NCI-H1048 (cell line): ENCODE measurements around the gene LHPP.
"Not testable (repeated sequence)": the region's sequence is repeated elsewhere in the genome, so short reads cannot be mapped to it uniquely, and the experiment has no call there.

ENCODE experiments used
- DNase-seq: peaks from one replicate; lab custom pipeline; 2025; lab: John Stamatoyannopoulos, UW

Gene LHPP

DNA sequence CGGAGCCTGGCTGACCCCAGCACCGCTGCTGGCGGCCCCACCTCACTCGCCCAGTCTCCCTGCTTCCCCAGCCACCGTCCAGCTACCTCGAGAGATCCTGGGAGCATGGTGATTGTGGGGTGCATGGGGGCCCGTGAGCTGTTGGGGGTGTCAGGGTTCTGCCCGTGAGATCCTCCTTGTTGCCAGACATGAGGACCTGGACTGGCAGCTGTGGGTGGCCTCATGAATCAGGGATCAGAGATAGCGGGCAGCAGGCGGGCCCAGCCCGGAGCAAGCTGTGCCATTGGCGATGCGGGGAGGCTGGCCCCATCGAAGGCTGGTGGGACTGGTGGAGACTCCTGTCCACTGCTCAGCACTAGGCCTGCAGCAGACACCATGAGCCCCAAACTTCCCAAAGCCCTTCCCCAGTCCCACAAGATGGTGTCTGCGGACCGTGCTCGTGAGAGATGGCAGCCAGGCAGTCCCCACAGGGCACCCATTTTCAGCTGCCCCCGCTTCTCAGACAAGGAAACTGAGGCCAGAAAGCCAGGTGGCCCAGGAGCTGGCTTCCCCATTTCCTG lies 75.6 kb downstream of the LHPP start:
- no peak for DNase-seq

DNA sequence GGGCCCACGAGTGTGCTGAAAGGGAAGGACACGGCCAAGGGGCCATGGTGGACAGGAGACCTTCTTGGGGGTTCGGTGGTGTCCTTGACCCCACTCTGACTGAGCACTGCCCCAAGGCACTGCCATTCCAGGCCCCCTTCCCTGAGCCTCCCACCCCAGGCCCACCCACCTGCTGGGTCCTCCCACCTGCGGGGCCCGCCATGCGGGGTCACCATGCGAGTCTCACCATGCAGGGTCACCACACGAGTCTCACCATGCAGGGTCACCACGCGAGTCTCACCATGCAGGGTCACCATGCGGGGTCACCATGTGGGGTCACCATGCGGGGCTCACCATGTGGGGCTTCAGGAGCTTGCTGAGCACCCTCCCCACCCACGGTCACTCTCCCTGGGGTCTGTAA lies 76.3 kb downstream of the LHPP start:
- DNase-seq: no peak

DNA sequence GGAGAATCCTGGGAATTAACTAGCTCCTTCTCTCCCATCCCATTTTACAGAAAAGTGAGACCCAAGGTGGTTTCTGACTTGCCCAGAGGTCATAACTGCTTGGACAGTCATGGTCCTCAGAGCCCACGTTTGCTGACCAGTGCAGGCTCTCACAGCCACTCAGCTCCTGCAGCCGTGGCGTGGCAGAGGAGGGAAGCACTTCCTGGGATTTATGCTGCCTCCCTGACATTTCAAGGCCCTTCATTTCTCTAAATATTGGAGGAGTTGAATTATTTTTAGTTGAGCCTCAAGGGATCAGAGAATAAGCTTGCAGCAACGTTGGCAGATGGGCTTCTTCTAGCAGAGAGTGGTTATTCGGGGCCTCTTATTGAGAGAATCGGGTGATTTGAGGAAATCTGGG lies 77.1 kb downstream of the LHPP start:
- no peak for DNase-seq

DNA sequence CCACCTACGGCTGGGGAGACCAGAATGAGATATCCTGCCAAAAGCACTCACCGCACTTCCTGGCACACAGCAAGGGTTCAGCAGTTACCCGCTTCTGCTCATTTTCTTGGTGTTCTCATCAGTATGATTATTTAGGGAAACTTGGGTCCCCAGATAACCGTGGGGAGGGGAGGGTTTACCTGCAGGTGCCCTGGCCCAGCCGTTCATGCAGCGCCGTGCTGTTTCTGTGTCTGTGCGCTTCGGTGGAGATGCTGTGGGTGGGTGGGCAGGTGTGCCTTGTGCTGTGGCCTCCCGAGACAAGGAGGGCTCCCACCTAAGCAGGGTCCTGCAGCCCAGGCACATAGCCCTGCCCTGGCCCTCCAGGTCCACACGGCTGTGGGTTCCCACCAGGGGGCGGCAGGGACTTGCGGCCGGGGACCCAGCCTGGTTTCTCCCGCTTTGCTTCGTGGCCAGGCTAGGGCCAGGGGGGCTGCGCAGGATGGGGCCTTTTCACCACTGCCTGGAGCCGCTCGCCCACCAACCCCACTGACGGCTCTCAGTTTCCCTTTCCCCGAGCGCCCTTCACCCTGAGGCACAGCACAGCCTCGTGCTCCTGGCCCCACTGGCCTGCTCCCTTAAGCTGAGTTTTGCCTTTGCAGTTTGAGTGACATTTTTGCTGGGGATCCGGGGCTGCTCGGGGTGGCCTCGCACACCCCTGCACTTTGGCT lies 78.5 kb downstream of the LHPP start:
- no peak for DNase-seq

DNA sequence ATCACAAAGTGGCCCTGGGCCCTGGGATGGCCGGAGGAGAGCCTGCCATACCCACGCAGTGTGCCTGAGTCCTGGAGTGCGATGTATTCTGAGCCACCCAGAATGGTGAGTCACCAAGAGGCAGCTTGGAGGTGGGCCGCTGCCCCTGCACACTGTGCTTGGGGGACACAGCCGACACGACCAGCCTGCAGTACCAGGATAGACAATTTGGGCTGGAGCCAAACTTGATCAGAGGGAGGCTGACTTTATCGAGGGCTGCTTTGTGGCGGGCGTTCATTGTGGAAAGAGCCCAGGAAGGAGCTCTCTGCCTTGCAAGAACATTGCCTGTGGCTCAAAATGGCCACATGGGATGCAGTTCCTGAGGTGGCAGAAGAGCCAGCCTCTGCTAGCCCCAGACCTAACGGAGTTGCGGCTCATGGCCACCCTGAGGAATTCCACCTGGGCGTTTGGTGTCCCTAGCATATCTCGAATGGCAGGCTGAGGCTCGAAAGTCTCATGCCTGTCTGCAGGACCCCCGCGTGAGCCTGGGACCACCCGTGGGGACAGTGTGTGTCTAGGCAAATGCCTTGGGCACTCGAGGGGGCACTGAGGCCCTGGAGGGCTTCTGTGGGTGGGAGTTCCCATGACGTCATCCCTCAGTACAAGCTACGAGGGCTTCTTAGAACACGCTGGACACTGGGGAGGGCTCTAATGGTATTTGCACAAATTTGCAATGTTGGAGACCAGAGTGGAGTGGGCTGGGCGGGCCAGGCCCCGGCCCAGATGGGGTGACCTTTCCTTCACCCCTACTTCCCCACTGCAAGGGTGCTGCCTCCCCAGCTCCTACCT lies 79.7 kb downstream of the LHPP start:
- DNase-seq: no peak

DNA sequence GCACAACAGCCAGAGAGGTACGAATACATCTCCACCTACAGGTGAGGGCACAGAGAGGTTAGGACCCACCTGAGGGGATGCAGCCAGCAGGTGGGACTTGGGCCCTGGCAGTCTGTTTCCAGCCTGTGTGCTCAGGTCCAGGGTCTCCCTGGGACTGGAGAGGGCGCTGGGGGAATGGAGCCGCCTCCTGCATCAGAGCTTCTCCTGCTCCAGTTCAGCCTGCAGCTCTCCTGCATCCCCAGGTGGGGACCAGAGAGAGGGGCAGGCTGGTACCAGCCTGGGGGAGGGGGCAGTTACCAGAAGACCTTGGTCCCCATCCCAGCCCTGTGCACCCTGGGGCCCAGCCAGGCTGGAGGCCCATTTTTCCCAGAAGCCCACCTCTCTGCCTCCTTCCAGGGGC lies 80.7 kb downstream of the LHPP start:
- DNase-seq: no peak

DNA sequence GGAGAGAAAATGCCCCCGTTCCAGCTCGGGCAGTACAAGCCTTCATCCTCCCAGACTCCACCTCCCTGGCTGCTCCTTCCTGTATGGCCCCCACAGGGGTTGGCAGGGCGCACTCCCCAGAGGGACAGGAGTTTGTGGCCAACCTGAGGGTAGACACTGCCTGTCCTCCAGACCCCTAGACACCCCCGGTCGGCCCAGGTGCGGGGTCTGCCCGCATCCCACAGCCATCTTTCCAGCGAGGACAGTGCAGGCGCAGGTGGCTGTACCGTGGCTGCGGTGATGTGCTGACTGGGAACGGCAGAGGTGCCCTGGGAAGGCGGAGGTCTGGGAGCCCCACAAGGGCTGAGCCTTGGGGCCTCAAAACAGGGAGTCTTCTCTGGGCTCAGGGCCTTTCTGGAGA lies 81.5 kb downstream of the LHPP start:
- no peak for DNase-seq

DNA sequence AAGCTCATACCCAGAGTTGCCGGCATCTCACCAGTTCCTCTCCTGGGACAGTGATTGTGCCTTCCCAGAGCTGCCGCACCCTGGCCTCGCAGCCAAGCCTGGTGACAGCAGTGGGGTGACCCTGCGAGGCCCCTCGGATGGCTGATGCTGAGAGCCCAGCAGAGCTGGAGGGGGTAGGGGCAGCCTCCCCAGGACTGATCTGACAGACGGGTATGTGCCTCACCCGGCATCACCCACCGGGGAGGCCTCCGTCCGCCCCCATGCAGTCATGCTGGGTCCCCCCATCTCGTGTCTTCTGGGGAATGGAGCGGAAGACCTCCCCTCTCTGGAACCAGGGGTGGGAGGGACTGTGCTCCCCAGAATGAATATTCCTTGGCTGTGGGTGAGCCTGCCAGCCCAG lies 82.3 kb downstream of the LHPP start:
- DNase-seq: no peak

DNA sequence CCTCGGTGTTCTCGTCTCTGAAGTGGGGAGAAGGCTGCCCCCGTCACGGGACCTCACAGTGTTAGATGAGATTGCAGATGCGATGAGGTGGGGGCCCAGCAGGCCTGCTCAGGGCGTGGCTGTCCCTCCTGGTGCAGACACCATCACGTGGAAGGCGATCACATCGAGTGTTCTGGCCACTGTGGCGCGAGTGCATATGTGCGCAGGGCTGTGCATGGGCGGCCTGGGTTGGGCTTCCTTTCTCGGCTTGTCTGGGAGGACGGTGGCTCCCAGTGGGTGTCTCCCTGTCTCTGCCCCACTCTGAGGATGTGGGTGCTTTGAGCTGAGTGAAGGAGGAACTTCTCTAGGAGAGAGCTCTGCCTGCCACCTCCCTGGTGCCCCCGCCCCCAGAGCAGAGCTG lies 83.1 kb downstream of the LHPP start:
- DNase-seq: no peak

DNA sequence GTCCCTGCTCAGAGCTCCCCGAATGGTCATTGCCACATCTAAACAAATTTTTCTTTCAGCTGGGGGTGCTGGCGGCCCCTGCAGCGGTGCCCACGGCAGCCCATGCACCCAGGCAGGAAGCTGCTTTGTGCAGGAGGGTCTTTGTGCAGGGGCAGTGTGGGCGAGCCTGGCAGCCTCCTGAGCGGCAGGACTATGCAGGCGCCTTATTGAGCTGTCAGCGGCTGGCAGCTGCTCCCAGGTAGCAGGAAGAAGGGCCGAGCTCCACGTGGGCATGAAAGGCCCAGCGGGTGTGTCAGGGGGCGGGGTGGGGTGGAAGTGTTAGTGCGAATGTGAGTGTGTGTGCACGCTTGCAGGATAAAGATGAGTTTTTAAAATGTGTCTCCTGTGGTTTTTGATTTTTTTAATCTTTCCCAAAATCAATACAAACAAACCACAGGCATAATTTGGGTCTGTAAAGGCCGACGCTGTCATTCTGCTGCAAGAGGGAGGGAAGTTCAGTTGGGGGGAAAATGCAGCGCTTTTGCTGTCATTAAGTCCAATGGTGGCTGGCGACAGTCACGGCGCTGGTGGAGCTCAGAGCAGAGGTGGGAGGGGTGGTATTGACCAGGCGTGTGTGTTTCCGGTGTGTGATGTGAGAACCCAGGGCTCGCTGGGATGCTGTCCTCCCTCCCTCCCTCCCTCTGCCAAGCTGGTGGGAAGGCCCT lies 83.9 kb downstream of the LHPP start:
- no peak for DNase-seq

DNA sequence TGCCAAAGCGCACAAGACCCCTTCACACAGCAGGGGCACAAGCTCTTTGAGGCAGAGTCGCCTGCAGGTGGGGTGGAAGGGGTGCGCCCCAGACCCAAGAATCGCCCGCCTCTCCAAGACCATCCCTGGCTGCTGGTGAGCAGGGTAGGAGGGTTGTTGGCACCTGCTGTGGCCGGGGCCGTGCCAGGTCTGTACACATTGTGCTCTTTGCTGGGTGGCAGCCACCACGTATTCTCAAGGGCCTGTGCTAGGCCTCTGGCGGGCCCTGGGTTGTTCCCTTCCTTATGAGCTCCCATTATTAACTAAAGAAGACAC lies 84.4 kb downstream of the LHPP start:
- DNase-seq: no peak

DNA sequence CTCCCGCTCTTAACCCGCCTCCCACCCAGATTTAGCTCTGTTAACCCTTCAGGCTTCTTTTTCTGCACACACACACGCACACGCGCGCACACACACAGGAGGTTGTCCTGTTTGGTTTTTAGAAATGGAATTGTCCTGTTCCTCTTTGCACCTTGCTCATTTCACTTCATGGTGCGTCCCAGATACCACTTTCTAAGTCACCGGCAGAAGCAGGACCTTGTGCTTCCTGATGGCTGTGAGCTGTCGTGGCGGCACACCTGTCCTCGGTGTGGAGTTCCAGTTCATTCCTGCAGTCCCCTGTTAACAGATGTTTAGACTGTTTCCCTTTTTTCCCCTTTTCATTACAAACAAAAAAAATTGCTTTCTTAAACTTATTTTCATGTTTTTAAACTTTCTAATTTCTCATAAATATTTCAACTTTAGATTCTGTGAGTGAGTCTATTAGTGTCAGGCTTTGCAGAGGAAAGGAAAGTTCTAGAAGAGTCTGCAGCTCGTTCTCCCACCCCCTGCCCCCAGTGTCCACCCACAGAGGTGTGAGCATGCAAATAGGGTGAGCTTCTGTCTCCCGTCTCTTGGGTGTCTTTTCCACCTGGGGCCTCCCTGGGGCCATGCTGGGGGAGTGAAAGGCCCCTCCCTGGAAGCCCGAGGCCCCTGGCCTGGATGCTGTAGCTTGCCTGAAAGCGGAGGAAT lies 85.5 kb downstream of the LHPP start:
- no peak for DNase-seq

DNA sequence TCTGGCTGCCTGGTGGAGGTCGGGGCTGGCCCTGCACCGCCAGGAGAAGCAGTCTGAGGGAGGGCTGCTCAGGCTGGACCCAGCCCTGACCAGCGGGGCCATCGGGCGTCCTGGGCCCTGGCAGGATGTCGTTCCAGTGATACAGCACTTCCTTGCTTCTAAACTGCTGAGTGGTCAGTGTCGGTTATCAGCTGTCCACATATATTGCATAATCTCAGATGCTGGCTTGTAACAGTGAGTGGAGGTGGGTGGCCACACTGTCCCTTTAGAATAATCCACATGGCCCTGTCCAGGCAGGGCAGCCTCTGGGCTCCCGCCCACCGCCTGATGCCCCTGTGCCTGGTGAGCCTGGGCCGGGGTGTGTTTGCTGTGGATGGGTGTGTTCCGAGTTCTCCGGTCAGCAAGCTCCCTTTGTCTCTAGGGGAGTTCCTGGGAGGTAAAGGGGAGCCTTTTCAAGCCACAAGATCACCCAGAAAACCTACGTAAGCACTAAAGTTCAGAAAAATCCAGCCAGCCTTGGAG lies 86.1 kb downstream of the LHPP start:
- DNase-seq: no peak

DNA sequence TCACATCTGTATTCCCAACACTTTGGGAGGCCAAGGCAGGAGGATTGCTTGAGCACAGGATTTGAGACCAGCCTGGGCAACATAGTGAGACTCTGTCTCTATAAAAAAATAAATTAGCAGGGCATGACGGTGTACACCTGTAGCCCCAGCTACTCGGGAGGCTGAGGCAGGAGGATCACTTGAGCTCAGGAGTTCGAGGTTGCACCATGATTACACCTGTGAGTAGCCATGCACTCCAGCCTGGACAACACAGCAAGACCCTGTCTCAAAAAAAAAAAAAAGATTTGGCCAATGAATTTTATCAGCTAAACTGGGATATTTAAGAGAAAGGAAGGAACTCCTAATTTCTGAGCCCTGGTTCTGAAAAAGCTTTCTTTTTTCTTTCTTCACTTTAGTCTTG lies 87.5 kb downstream of the LHPP start:
- DNase-seq: not testable (repeated sequence)

DNA sequence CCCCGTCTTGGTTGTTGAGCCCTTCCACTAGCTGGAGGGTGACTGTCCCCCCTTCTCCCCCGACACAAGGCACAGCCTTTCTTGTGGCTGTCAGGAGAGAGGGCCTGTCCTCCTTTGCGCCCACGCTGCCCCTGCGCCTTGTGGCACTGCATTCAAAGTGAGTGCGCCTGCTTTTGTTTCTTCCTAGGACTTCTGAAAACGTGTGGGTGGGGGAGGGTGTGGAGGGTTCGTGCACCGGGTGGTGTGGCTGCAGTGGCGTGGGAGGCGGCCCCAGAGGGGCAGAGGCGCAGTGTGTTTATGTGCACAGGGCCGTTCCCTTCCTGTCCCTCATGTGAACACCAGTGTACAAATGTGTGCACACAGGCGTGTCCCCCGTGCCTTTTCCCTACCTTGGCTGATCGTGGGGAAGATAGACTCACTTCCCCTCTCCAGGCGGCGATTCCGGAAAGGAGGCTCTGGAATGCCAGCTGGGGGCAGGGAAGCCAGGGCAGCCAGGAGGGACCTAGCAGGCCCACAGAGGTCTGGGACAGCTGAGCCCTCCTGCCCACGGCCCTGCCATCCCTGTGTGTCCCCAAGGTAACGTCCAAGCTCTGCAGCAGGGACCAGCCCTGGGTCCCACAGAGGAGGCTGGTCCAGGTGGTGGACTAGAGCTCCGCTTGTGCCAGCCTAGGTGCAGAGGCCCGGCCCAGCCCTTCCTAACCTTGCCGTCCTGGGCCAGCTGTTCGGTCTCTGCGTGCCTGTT lies 88.8 kb downstream of the LHPP start:
- DNase-seq: no peak

DNA sequence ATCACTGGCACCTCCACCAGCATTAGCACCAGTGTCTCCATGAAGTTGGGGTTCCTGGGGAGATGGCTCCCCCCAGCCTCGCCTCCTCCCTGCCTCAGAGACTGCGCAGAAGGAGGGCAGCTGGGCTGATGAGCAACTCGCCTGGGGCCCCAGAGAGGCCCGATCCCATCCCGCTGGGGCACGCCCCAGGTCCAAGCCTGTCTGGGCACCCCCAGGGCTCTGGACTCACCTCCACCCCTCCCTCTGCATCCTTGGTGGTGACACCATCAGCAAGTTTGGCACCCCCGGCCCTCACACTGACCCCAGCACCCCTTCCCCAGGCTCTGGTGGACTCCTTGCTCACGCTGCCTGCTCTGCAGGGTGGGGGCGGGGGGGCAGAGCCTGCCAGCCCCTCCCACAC lies 89.5 kb downstream of the LHPP start:
- no peak for DNase-seq

DNA sequence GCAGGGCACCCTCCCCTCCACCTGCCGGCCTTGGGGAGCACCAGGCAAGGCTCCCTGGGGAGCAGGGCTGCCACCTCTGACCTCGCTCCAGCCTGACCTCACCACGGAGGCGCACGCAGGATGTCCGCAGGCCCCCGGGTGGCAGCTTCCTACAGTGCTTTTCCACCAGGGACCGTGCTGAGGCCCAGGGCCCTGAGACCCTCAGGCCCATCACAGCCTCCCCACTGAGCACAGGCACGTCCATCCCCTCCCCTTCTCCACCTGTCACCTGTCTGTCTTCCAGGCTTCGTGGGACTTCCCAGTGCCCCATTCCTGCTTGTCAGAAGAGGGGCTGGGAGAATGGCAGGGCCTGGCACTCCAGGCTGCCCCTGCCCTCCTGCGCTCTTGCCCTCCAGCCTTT lies 90.1 kb downstream of the LHPP start:
- no peak for DNase-seq

DNA sequence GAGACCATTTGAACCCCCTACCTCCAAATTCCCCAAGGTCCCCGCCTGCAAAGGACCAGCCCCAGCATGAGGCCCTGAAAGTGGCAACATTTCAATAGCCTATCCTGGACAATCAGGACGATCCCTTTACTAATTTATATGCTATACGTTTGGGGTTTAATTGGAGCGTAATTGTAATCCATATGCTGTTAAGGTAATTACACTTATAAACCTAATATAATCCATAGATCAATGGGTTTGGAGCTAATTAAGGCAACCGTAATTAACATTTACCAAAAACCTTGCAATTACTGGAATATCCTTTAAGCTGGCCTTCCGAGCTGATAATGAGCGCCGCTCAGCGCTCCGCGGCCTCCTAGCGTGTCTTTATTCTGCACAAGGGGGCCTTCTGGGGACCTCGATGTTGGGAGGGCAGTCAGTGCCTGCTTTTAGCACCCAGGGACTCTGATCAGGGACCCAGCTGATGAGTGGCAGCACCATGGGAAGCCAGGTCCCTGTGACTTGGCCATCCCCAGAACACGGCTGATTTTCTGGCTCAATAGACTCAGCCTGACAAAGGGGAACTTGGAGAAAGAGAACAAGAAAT lies 91.2 kb downstream of the LHPP start:
- DNase-seq: no peak

DNA sequence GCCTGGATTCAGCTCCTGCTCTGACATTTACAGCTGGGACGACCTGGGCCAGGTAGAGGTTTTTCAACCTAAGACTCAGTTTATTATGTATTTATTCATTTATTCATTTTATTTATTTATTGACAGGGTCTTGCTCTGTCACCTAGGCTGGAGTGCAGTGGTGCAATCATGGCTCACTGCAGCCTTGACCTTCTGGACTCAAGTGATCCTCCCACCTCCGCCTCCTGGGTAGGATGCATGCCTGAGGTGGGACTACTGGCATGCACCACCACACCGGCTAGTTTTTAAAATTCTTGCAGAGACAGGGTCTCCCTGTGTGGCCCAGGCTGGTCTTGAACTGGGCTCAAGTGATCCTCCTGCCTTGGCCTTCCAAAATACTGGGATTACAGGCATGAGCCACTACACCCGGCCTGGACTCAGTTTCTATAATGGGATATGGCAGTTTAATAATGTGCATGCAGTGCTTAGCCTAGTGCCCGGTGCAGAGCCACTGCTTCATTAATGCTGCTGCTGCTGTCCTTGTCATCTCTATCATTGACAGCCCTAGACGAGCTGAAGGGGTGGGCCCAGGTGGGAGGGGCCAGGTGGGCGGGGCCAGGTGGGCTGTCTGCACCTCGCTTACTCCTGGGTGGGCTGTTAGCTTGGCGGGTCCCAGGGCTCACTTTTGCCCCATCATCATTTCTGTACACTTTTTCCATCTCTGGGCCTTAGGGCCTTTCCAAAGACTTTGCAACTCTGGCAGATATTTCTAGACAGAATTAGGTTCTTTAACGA lies 92.6 kb downstream of the LHPP start:
- no peak for DNase-seq

DNA sequence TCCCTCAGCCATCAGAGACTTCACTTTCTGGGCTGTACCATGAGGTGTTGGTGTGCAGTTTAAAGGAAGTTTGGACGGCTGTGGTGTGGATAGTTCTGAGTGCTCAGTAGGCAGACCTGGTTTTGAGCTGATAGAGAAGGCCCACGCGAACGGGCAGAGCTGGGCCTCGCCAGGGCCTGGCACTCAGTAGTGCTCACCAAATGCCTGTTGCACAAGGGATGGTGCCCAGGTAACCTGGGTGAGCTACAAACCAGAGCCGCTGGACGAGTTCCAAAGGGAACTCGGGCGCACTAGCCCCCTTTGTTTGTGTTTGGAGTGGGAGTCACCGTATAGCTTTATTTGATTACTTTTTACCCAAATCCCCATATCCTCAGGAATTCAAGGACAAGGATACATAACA lies 95.5 kb downstream of the LHPP start:
- no peak for DNase-seq
